ENCODE measurements around the gene MYOF. TPM values are rescaled to one million over a fixed set of nuclear protein-coding genes. Genes with fewer than 3 reads are reported as not detected.
"Not testable (repeated sequence)": the region's sequence is repeated elsewhere in the genome, so short reads cannot be mapped to it uniquely, and the experiment has no call there.

The MYOF gene
- total RNA-seq, 6 experiments from 2014 or later: 401 to 553 (median 530) TPM

GRCh38 chr10:93368210-93368609 is 113.9 kb downstream of the MYOF start:
- peaks cover 64% of the 10 kb centered on the region for H3K36me3 Mint-ChIP-seq (ENCODE audit: low read depth)
- no peak overlapping the region for H3K4me3 Mint-ChIP-seq
- TF ChIP-seq CTCF (IDR thresholded peaks at IDR 0.05): no peak
- no peak overlapping the region; the same call in 1 of the 2 replicates for H3K27ac Mint-ChIP-seq
- H3K27me3 Mint-ChIP-seq (ENCODE audit: insufficient read depth): peaks cover 6% of the 10 kb centered on the region
- peaks cover 19% of the 10 kb centered on the region; the same call in 1 of the 2 replicates for H3K4me1 Mint-ChIP-seq (ENCODE audit: low read depth)
- DNase-seq: no peak
- no peaks in the 10 kb centered on the region for H3K9me3 Mint-ChIP-seq

- Mint-ChIP-seq H3K9me3 (no peaks in the 10 kb centered on the region), H3K36me3 (ENCODE audit: low read depth) (peaks cover 69% of the 10 kb centered on the region), H3K27me3 (ENCODE audit: insufficient read depth) (peaks cover 3% of the 10 kb centered on the region; the same call in 1 of the 2 replicates), H3K4me1 (ENCODE audit: low read depth) (peaks cover 19% of the 10 kb centered on the region; the same call in 1 of the 2 replicates), H3K4me3 (no peak overlapping the region), H3K27ac (peak overlapping the region; percentile 51)
- DNase-seq: no peak
- TF ChIP-seq CTCF (IDR thresholded peaks at IDR 0.05): no peak
Observed at GRCh38 chr10:93367664-93368063, 114.5 kb downstream of the MYOF start.

GRCh38 chr10:93364966-93365365 is 117.2 kb downstream of the MYOF start:
- H3K27me3 Mint-ChIP-seq (ENCODE audit: insufficient read depth): peaks cover 5% of the 10 kb centered on the region; the same call in 1 of the 2 replicates
- DNase-seq: no peak
- H3K4me1 Mint-ChIP-seq (ENCODE audit: low read depth): peaks cover 19% of the 10 kb centered on the region; the same call in 1 of the 2 replicates
- peaks cover 67% of the 10 kb centered on the region for H3K36me3 Mint-ChIP-seq (ENCODE audit: low read depth)
- H3K4me3 Mint-ChIP-seq: no peak overlapping the region; the same call in 1 of the 2 replicates
- no peaks in the 10 kb centered on the region for H3K9me3 Mint-ChIP-seq
- peak overlapping the region; percentile 63 for H3K27ac Mint-ChIP-seq
- TF ChIP-seq CTCF (IDR thresholded peaks at IDR 0.05): no peak

GRCh38 chr10:93363891-93364648 is 118.1 kb downstream of the MYOF start:
- Mint-ChIP-seq H3K4me1 (ENCODE audit: low read depth) (peaks cover 12% of the 10 kb centered on the region; the same call in 1 of the 2 replicates), H3K27me3 (ENCODE audit: insufficient read depth) (peaks cover 5% of the 10 kb centered on the region; the same call in 1 of the 2 replicates), H3K4me3 (no peak overlapping the region), H3K9me3 (no peaks in the 10 kb centered on the region), H3K36me3 (ENCODE audit: low read depth) (peaks cover 68% of the 10 kb centered on the region), H3K27ac (peak overlapping the region; percentile 24; the same call in 1 of the 2 replicates)
- DNase-seq: no peak
- no peak for TF ChIP-seq CTCF (IDR thresholded peaks at IDR 0.05)

- H3K4me3 Mint-ChIP-seq, DNase-seq, H3K9me3 Mint-ChIP-seq, H3K27ac Mint-ChIP-seq: not testable (repeated sequence)
- Mint-ChIP-seq H3K4me1 (ENCODE audit: low read depth) (peaks cover 12% of the 10 kb centered on the region), H3K27me3 (ENCODE audit: insufficient read depth) (peaks cover 18% of the 10 kb centered on the region), H3K36me3 (ENCODE audit: low read depth) (peaks cover 78% of the 10 kb centered on the region)
Observed at GRCh38 chr10:93358398-93358797, 123.7 kb downstream of the MYOF start.

GRCh38 chr10:93357680-93358079 is 124.5 kb downstream of the MYOF start:
- no peaks in the 10 kb centered on the region for H3K9me3 Mint-ChIP-seq
- H3K4me3 Mint-ChIP-seq: peak overlapping the region; percentile 2; the same call in 1 of the 2 replicates
- peaks cover 74% of the 10 kb centered on the region for H3K36me3 Mint-ChIP-seq (ENCODE audit: low read depth)
- peaks cover 18% of the 10 kb centered on the region for H3K27me3 Mint-ChIP-seq (ENCODE audit: insufficient read depth)
- peak; percentile 17 for DNase-seq
- H3K27ac Mint-ChIP-seq: peak overlapping the region; percentile 45
- peak; percentile 68 for TF ChIP-seq CTCF (IDR thresholded peaks at IDR 0.05)
- H3K4me1 Mint-ChIP-seq (ENCODE audit: low read depth): peaks cover 18% of the 10 kb centered on the region

All from HFFc6 (cell line).